ENCODE data around the gene INPP4B.
A peak's percentile ranks its signal among the peaks of the same experiment; 100 is the strongest.

INPP4B gene

GRCh38 chr4:142728233-142728632, 117.9 kb downstream of the INPP4B start:
- H3K4me2 ChIP-seq (ENCODE audit: insufficient read depth, low read length) = no peak overlapping the region
- TF ChIP-seq CTCF (IDR thresholded peaks at IDR 0.05; ENCODE audit: borderline replicate concordance, extremely low read depth, low read length, poor library complexity, severe bottlenecking) (no peak), EZH2 (IDR thresholded peaks at IDR 0.05; ENCODE audit: borderline replicate concordance, low read depth, low read length, severe bottlenecking) (no peak)

GRCh38 chr4:142727149-142727548, 119.0 kb downstream of the INPP4B start:
- H3K9ac ChIP-seq (ENCODE audit: low read depth, low read length) = peak overlapping the region; percentile 45
- H3K27ac ChIP-seq (ENCODE audit: low read length) = peak overlapping the region; percentile 84
- H3K4me1 ChIP-seq (ENCODE audit: insufficient read depth, low read length) = peaks cover 91% of the 10 kb centered on the region
- no peak for TF ChIP-seq CTCF (IDR thresholded peaks at IDR 0.05; ENCODE audit: borderline replicate concordance, extremely low read depth, low read length, poor library complexity, severe bottlenecking)
- TF ChIP-seq EZH2 (IDR thresholded peaks at IDR 0.05; ENCODE audit: borderline replicate concordance, low read depth, low read length, severe bottlenecking) = no peak
- H3K36me3 ChIP-seq (ENCODE audit: insufficient read depth, low read length) = no peaks in the 10 kb centered on the region
- DNase-seq (peak; percentile 81), ATAC-seq (ENCODE audit: insufficient read depth, low read depth) (peak; percentile 94)
- no peaks in the 10 kb centered on the region for H4K20me1 ChIP-seq (ENCODE audit: insufficient read depth, low read length)
- H3K9me3 ChIP-seq (ENCODE audit: insufficient read depth, low read length, severe bottlenecking) = no peaks in the 10 kb centered on the region
- no peak overlapping the region for H3K4me3 ChIP-seq (ENCODE audit: low read depth in 1 of 2, low read length in 2 of 2)
- H2AFZ ChIP-seq (ENCODE audit: low read depth, low read length) = no peak overlapping the region
- no peaks in the 10 kb centered on the region for H3K27me3 ChIP-seq (ENCODE audit: insufficient read depth, low read length, poor library complexity)
- peak overlapping the region; percentile 49 for H3K4me2 ChIP-seq (ENCODE audit: insufficient read depth, low read length)
- peaks cover 4% of the 10 kb centered on the region; the same call in 1 of the 2 replicates for H3K79me2 ChIP-seq (ENCODE audit: insufficient read depth, low read length)

More at GRCh38 chr4:142728233-142728632, 117.9 kb downstream of the INPP4B start:
- H4K20me1 ChIP-seq (ENCODE audit: insufficient read depth, low read length) = no peaks in the 10 kb centered on the region
- H3K9me3 ChIP-seq (ENCODE audit: insufficient read depth, low read length, severe bottlenecking) = no peaks in the 10 kb centered on the region
- peaks cover 82% of the 10 kb centered on the region for H3K4me1 ChIP-seq (ENCODE audit: insufficient read depth, low read length)
- peaks cover 4% of the 10 kb centered on the region; the same call in 1 of the 2 replicates for H3K79me2 ChIP-seq (ENCODE audit: insufficient read depth, low read length)
- H3K36me3 ChIP-seq (ENCODE audit: insufficient read depth, low read length) = no peaks in the 10 kb centered on the region
- H2AFZ ChIP-seq (ENCODE audit: low read depth, low read length) = no peak overlapping the region
- H3K9ac ChIP-seq (ENCODE audit: low read depth, low read length) = peak overlapping the region; percentile 45; the same call in 1 of the 2 replicates
- DNase-seq = no peak
- ATAC-seq (ENCODE audit: insufficient read depth, low read depth) = no peak
- peak overlapping the region; percentile 84 for H3K27ac ChIP-seq (ENCODE audit: low read length)
- no peak overlapping the region for H3K4me3 ChIP-seq (ENCODE audit: low read depth in 1 of 2, low read length in 2 of 2)
- H3K27me3 ChIP-seq (ENCODE audit: insufficient read depth, low read length, poor library complexity) = no peaks in the 10 kb centered on the region

GRCh38 chr4:142725886-142726285, 120.2 kb downstream of the INPP4B start:
- TF ChIP-seq EZH2 (IDR thresholded peaks at IDR 0.05; ENCODE audit: borderline replicate concordance, low read depth, low read length, severe bottlenecking) (no peak), CTCF (IDR thresholded peaks at IDR 0.05; ENCODE audit: borderline replicate concordance, extremely low read depth, low read length, poor library complexity, severe bottlenecking) (no peak)
- peak overlapping the region; percentile 84 for H3K27ac ChIP-seq (ENCODE audit: low read length)
- no peak for ATAC-seq (ENCODE audit: insufficient read depth, low read depth)

More at GRCh38 chr4:142725886-142726285, 120.2 kb downstream of the INPP4B start:
- H3K4me3 ChIP-seq (ENCODE audit: low read depth in 1 of 2, low read length in 2 of 2) = no peak overlapping the region
- no peaks in the 10 kb centered on the region for H3K36me3 ChIP-seq (ENCODE audit: insufficient read depth, low read length)
- no peak for DNase-seq
- H4K20me1 ChIP-seq (ENCODE audit: insufficient read depth, low read length) = no peaks in the 10 kb centered on the region
- peaks cover 87% of the 10 kb centered on the region for H3K4me1 ChIP-seq (ENCODE audit: insufficient read depth, low read length)
- peak overlapping the region; percentile 45 for H3K9ac ChIP-seq (ENCODE audit: low read depth, low read length)
- peak overlapping the region; percentile 38 for H2AFZ ChIP-seq (ENCODE audit: low read depth, low read length)
- H3K9me3 ChIP-seq (ENCODE audit: insufficient read depth, low read length, severe bottlenecking) = no peaks in the 10 kb centered on the region
- peak overlapping the region; percentile 49 for H3K4me2 ChIP-seq (ENCODE audit: insufficient read depth, low read length)
- H3K27me3 ChIP-seq (ENCODE audit: insufficient read depth, low read length, poor library complexity) = no peaks in the 10 kb centered on the region
- peaks cover 4% of the 10 kb centered on the region; the same call in 1 of the 2 replicates for H3K79me2 ChIP-seq (ENCODE audit: insufficient read depth, low read length)

All from DND-41 (cell line).